Vagina (tissue), 2 donors: Measurements from ENCODE around the gene ARHGEF4.

Experiments used
- POLR2A ChIP-seq, 2 donors: fragments of 450-650 bp; IDR thresholded peaks; one replicate each; pipeline ENCODE4 v1.6.1; 2017; ENCODE audit warnings: antibody characterized with exemption in 2 of 2, mild to moderate bottlenecking in 2 of 2, moderate library complexity in 2 of 2
- POLR2AphosphoS5 ChIP-seq, 2 donors: sonication (generic); formaldehyde crosslinking; IDR thresholded peaks; one replicate each; pipeline ENCODE4 v1.9.0; 2017; ENCODE audit warnings: antibody characterized with exemption in 2 of 2, mild to moderate bottlenecking in 2 of 2, low read depth in 1 of 2; ENCODE audit not compliant: insufficient read depth in 1 of 2
- TF ChIP-seq, protein P1 (sequence below), 3 experiments: fragments of 450-650 bp in 2 of 3; fragments of 200-600 bp in 1 of 3; sonication (generic) in 1 of 3; IDR thresholded peaks; one replicate each; pipeline ENCODE4 v1.5.1; 2017 to 2019; ENCODE audit warnings: antibody characterized with exemption in 3 of 3, mild to moderate bottlenecking in 2 of 3, moderate library complexity in 2 of 3

DNA sequence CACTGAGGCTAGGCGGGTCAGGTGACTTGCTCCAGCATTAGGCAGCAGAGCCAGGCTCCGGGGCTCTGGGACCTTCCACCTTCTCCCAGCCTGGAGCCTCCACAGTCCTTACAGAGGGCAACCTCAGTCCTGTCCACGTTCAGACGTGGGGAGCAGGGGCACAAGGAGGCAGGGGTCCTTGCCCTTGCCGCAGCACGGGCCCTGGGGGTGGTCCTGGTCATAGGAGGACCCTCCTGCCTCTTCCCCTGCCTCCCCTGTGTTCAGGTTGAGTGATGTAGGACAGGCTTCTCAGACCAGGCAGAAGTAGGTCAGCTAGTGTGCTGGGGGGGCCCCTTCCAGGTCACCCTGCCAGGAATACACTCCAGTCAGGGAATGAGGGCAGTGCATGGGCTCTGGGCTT lies 5.4 kb upstream of the ARHGEF4 start:
- TF ChIP-seq, protein P1, sequence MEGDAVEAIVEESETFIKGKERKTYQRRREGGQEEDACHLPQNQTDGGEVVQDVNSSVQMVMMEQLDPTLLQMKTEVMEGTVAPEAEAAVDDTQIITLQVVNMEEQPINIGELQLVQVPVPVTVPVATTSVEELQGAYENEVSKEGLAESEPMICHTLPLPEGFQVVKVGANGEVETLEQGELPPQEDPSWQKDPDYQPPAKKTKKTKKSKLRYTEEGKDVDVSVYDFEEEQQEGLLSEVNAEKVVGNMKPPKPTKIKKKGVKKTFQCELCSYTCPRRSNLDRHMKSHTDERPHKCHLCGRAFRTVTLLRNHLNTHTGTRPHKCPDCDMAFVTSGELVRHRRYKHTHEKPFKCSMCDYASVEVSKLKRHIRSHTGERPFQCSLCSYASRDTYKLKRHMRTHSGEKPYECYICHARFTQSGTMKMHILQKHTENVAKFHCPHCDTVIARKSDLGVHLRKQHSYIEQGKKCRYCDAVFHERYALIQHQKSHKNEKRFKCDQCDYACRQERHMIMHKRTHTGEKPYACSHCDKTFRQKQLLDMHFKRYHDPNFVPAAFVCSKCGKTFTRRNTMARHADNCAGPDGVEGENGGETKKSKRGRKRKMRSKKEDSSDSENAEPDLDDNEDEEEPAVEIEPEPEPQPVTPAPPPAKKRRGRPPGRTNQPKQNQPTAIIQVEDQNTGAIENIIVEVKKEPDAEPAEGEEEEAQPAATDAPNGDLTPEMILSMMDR (IDR thresholded peaks at IDR 0.05), result no peak
- TF ChIP-seq POLR2A (IDR thresholded peaks at IDR 0.05), result no peak
- no peak for TF ChIP-seq POLR2AphosphoS5 (IDR thresholded peaks at IDR 0.05; ENCODE audit: insufficient read depth in 1 of 2, low read depth in 1 of 2)
